ENCODE data around the gene STIM1.

Gene STIM1

DNA sequence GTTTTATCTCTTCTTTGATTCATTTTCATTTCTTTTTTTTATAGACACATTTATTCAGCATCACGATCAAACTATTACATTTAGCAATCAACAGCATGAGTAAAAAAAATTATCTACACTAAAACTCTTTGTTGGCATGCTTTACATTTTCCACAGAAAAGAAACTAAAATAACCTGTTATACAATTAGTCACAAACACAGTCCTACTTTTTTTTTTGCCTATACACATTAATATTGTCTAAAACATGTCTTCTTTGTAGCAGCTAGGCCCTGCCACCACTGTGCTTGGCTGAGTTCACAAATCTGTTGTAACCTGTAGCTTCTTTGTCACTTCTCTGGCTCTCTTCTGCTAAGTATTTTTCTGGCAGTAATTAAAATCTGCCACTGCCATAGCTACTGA is 117.0 kb downstream of the STIM1 start:
- Histone ChIP-seq H3K36me3 (ENCODE audit: insufficient read depth, low read length) (peaks cover 10% of the 10 kb centered on the region; the same call in 1 of the 2 replicates), H3K4me1 (ENCODE audit: insufficient read depth, low read length, severe bottlenecking) (no peaks in the 10 kb centered on the region), H3K9ac (ENCODE audit: low read length) (no peak overlapping the region), H3F3A (ENCODE audit: insufficient read depth, low read length) (no peaks in the 10 kb centered on the region), H4K20me1 (ENCODE audit: insufficient read depth, low read length) (no peaks in the 10 kb centered on the region), H3K9me3 (ENCODE audit: low read length) (no peaks in the 10 kb centered on the region), H3K27me3 (ENCODE audit: insufficient read depth, low read length) (no peaks in the 10 kb centered on the region), H3K9me2 (ENCODE audit: low read depth, low read length) (no peaks in the 10 kb centered on the region), H3K27ac (ENCODE audit: low read depth, low read length, poor library complexity, severe bottlenecking) (no peak overlapping the region), H3K79me2 (ENCODE audit: insufficient read depth, low read length) (no peaks in the 10 kb centered on the region), H3K4me2 (ENCODE audit: low read length) (no peak overlapping the region), H3K4me3 (ENCODE audit: low read depth, low read length, poor library complexity, severe bottlenecking) (no peak overlapping the region), H2AFZ (ENCODE audit: low read length) (no peak overlapping the region)
- TF ChIP-seq CTCF (IDR thresholded peaks at IDR 0.05; ENCODE audit: low read length) = no peak
- no peak for TF ChIP-seq EZH2 (IDR thresholded peaks at IDR 0.05; ENCODE audit: borderline replicate concordance, low read length)

DNA sequence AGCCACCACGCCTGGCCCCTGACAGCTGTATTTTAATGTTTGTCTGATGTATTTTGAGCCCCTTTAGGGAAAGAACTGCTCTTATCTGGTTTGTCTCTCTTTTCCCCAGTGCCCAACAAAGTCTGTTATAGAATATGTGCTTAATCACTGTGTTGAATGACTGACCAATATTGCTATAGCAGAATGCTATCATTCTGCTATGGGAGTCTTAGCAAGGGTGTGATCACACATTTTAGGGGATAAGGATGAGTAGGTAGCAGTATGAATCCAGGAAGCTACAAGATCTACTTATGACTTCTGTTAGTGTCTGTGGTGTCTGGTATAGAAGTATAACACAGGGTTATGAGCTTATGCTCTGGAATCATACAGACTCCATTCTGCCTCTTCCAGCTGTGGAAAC is 121.6 kb downstream of the STIM1 start:
- H3K9ac ChIP-seq (ENCODE audit: low read length) = no peak overlapping the region

GRCh38 chr11:3981084-3981633 is 125.7 kb downstream of the STIM1 start:
- Histone ChIP-seq H3K9me3 (ENCODE audit: low read length) (no peaks in the 10 kb centered on the region), H3K79me2 (ENCODE audit: insufficient read depth, low read length) (no peaks in the 10 kb centered on the region), H3K27me3 (ENCODE audit: insufficient read depth, low read length) (no peaks in the 10 kb centered on the region), H3K4me2 (ENCODE audit: low read length) (no peak overlapping the region), H2AFZ (ENCODE audit: low read length) (no peak overlapping the region), H3K9me2 (ENCODE audit: low read depth, low read length) (no peaks in the 10 kb centered on the region), H3K4me1 (ENCODE audit: insufficient read depth, low read length, severe bottlenecking) (peaks cover 11% of the 10 kb centered on the region), H3K4me3 (ENCODE audit: low read depth, low read length, poor library complexity, severe bottlenecking) (no peak overlapping the region), H3F3A (ENCODE audit: insufficient read depth, low read length) (no peaks in the 10 kb centered on the region), H3K36me3 (ENCODE audit: insufficient read depth, low read length) (no peaks in the 10 kb centered on the region), H3K9ac (ENCODE audit: low read length) (no peak overlapping the region), H3K27ac (ENCODE audit: low read depth, low read length, poor library complexity, severe bottlenecking) (no peak overlapping the region), H4K20me1 (ENCODE audit: insufficient read depth, low read length) (no peaks in the 10 kb centered on the region)
- TF ChIP-seq CTCF (IDR thresholded peaks at IDR 0.05; ENCODE audit: low read length) (no peak), EZH2 (IDR thresholded peaks at IDR 0.05; ENCODE audit: borderline replicate concordance, low read length) (no peak)

More for the DNA sequence above, 121.6 kb downstream of the STIM1 start:
- TF ChIP-seq EZH2 (IDR thresholded peaks at IDR 0.05; ENCODE audit: borderline replicate concordance, low read length) (no peak), CTCF (IDR thresholded peaks at IDR 0.05; ENCODE audit: low read length) (no peak)
- no peaks in the 10 kb centered on the region for H4K20me1 ChIP-seq (ENCODE audit: insufficient read depth, low read length)
- H3F3A ChIP-seq (ENCODE audit: insufficient read depth, low read length) = no peaks in the 10 kb centered on the region
- H3K36me3 ChIP-seq (ENCODE audit: insufficient read depth, low read length) = no peaks in the 10 kb centered on the region
- no peaks in the 10 kb centered on the region for H3K9me2 ChIP-seq (ENCODE audit: low read depth, low read length)
- H3K4me1 ChIP-seq (ENCODE audit: insufficient read depth, low read length, severe bottlenecking) = no peaks in the 10 kb centered on the region
- H2AFZ ChIP-seq (ENCODE audit: low read length) = no peak overlapping the region
- H3K9me3 ChIP-seq (ENCODE audit: low read length) = no peaks in the 10 kb centered on the region
- no peak overlapping the region for H3K4me2 ChIP-seq (ENCODE audit: low read length)
- no peak overlapping the region for H3K4me3 ChIP-seq (ENCODE audit: low read depth, low read length, poor library complexity, severe bottlenecking)
- H3K27me3 ChIP-seq (ENCODE audit: insufficient read depth, low read length) = no peaks in the 10 kb centered on the region
- no peaks in the 10 kb centered on the region for H3K79me2 ChIP-seq (ENCODE audit: insufficient read depth, low read length)
- no peak overlapping the region for H3K27ac ChIP-seq (ENCODE audit: low read depth, low read length, poor library complexity, severe bottlenecking)

All from OCI-LY1 (cell line).